Cardiac muscle cell (in vitro differentiated cells and primary cell): ENCODE measurements around the gene MAEA. TPM values are rescaled to one million over a fixed set of nuclear protein-coding genes. Genes with fewer than 3 reads are reported as not detected.

Experiments
- DNase-seq, 2 donors: peaks; one replicate each; pipeline versions ENCODE4 v3.0.0 to v3.0.0-alpha.2; 2010 to 2017; ENCODE audit warnings: low read depth in 1 of 2, low spot score in 1 of 2
- H3K27ac ChIP-seq: fragments of 200-600 bp; sonication (generic); 2 replicates; pipeline ENCODE4 v1.5.1; 2016
- H3K27me3 ChIP-seq: fragments of 200-600 bp; sonication (generic); 2 replicates; pipeline ENCODE4 v1.6.0; 2016; ENCODE audit warnings: control low read depth
- H3K36me3 ChIP-seq: fragments of 200-600 bp; sonication (generic); 2 replicates; pipeline ENCODE4 v1.5.1; 2016; ENCODE audit warnings: control low read depth
- H3K4me1 ChIP-seq: fragments of 200-600 bp; sonication (generic); 2 replicates; pipeline ENCODE4 v1.8.1; 2017; ENCODE audit warnings: low read depth, mild to moderate bottlenecking, mixed run types
- H3K4me3 ChIP-seq: fragments of 200-600 bp; sonication (generic); 2 replicates; pipeline ENCODE4 v1.5.1; 2016; ENCODE audit warnings: mild to moderate bottlenecking
- H3K9me3 ChIP-seq: fragments of 200-600 bp; sonication (generic); 2 replicates; pipeline ENCODE4 v1.5.1; 2017; ENCODE audit warnings: low read depth, mild to moderate bottlenecking, control low read depth
- polyA plus RNA-seq: library from polyadenylated mRNA; unstranded; fragments of >200 nt; fragmentation: Nextera tagmentation; extraction: Ambion mirVana; gene quantifications from 2 replicates; pipeline ENCODE4 v1.2.1, GENCODE V29; 2016
- total RNA-seq: library from RNA; depleted of rRNA; stranded (reverse); fragments of >200 nt; gene quantifications from 2 replicates; pipeline ENCODE4 v1.2.3, GENCODE V29; 2016
- TF ChIP-seq, protein P1 (sequence below): IDR thresholded peaks from 2 replicates; pipeline ENCODE4 v1.5.1; 2012; ENCODE audit warnings: low read depth, mild to moderate bottlenecking, low read length

MAEA gene
- total and polyA plus RNA-seq, 2 experiments from 2014 or later, result 76.8 to 85.0 TPM

- no peaks in the 10 kb centered on the region for H3K4me1 ChIP-seq
- TF ChIP-seq, protein P1, sequence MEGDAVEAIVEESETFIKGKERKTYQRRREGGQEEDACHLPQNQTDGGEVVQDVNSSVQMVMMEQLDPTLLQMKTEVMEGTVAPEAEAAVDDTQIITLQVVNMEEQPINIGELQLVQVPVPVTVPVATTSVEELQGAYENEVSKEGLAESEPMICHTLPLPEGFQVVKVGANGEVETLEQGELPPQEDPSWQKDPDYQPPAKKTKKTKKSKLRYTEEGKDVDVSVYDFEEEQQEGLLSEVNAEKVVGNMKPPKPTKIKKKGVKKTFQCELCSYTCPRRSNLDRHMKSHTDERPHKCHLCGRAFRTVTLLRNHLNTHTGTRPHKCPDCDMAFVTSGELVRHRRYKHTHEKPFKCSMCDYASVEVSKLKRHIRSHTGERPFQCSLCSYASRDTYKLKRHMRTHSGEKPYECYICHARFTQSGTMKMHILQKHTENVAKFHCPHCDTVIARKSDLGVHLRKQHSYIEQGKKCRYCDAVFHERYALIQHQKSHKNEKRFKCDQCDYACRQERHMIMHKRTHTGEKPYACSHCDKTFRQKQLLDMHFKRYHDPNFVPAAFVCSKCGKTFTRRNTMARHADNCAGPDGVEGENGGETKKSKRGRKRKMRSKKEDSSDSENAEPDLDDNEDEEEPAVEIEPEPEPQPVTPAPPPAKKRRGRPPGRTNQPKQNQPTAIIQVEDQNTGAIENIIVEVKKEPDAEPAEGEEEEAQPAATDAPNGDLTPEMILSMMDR, result no peak
- DNase-seq, result no peak
- H3K27ac ChIP-seq, result no peak overlapping the region
- H3K27me3 ChIP-seq, result no peaks in the 10 kb centered on the region
- no peaks in the 10 kb centered on the region for H3K36me3 ChIP-seq
- no peaks in the 10 kb centered on the region for H3K9me3 ChIP-seq
- no peak overlapping the region for H3K4me3 ChIP-seq
Observed at GRCh38 chr4:1353186-1354055, 63.7 kb downstream of the MAEA start.

DNA sequence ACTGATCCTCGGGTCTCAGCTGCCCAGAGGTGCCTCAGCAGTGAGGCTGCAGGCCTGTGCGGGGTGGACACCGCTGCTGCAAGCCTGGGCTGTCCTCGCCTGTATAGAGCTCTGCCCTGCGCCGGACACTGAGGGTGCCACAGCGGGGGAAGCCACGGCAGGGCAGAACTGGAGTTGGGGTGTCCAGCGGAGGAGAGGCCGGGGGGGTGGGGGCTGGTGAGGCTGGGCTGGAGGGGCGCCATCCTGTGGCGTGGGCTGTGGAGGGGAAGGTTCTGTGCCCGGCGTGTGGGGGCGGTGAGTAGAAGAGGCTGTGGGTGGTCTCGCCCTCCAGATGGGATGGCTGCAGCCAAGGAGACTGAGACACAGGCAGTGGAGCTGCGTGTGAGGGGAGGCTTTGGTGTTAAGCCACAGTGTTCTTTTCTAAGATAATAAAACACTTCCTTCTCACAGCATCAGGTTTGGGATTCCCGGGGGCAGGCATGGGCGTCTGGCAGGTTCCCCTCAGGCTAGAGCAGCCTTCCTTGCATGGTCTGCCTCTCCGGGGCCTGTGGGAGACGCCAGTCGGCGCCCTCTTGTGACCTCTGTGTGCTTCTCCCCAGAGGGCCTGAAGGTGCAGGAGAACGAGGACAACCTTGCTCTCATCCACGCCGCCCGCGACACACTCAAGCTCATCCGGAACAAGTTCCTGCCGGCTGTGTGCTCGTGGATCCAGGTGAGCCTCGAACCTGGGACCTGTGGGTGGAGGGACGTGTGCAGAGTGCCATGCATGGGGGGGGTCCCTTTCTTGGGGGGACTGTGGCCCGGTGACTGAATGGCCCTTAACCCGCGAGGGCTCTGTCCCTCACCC lies 64.7 kb downstream of the MAEA start:
- Histone ChIP-seq H3K36me3 (no peaks in the 10 kb centered on the region), H3K9me3 (no peaks in the 10 kb centered on the region), H3K4me3 (no peak overlapping the region), H3K27ac (no peak overlapping the region), H3K4me1 (no peaks in the 10 kb centered on the region), H3K27me3 (no peaks in the 10 kb centered on the region)
- DNase-seq, result no peak
- TF ChIP-seq, protein P1, result no peak

DNA sequence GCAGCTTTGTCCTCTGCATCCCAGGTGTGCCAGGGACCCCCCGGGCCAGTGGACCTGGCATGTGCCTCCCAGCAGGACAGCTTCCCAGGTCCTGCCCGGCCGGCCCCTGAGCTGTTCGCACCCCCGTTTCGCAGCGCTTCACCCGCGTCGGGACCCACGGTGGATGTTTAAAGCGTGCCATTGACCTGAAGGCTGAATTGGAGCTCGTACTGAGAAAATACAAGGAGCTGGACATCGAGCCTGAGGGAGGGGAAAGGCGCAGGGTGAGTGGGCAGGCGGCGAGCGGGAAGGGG lies 65.2 kb downstream of the MAEA start:
- Histone ChIP-seq H3K27me3 (no peaks in the 10 kb centered on the region), H3K4me1 (no peaks in the 10 kb centered on the region), H3K9me3 (no peaks in the 10 kb centered on the region), H3K4me3 (no peak overlapping the region), H3K27ac (no peak overlapping the region), H3K36me3 (no peaks in the 10 kb centered on the region)
- no peak for DNase-seq
- TF ChIP-seq, protein P1, result no peak

- H3K9me3 ChIP-seq, result no peaks in the 10 kb centered on the region
- H3K36me3 ChIP-seq, result no peaks in the 10 kb centered on the region
- H3K27ac ChIP-seq, result no peak overlapping the region
- no peak for DNase-seq
- H3K4me1 ChIP-seq, result no peaks in the 10 kb centered on the region
- H3K27me3 ChIP-seq, result no peaks in the 10 kb centered on the region
- TF ChIP-seq, protein P1, result no peak
- no peak overlapping the region for H3K4me3 ChIP-seq
Observed at GRCh38 chr4:1355378-1355777, 65.7 kb downstream of the MAEA start.

GRCh38 chr4:1356181-1356998 lies 66.7 kb downstream of the MAEA start:
- Histone ChIP-seq H3K4me3 (no peak overlapping the region), H3K36me3 (no peaks in the 10 kb centered on the region)
- DNase-seq, result peak; percentile 67 to 82

More at GRCh38 chr4:1356181-1356998, 66.7 kb downstream of the MAEA start:
- Histone ChIP-seq H3K27ac (no peak overlapping the region), H3K4me1 (no peaks in the 10 kb centered on the region), H3K27me3 (no peaks in the 10 kb centered on the region), H3K9me3 (no peaks in the 10 kb centered on the region)
- TF ChIP-seq, protein P1, result peak; percentile 90
